GM20431 (cell line): ENCODE results near the gene LSS.
"Not testable (repeated sequence)": the region's sequence is repeated elsewhere in the genome, so short reads cannot be mapped to it uniquely, and the experiment has no call there.

Source experiments
- in situ Hi-C: fragments of 300-500 bp; cut with MseI, MboI; formaldehyde crosslinking; loops from one replicate; pipeline ENCODE4 v1.15.0; 2020; ENCODE audit warnings: low sequenced_read_pairs; ENCODE audit not compliant: unreplicated experiment

LSS gene

DNA sequence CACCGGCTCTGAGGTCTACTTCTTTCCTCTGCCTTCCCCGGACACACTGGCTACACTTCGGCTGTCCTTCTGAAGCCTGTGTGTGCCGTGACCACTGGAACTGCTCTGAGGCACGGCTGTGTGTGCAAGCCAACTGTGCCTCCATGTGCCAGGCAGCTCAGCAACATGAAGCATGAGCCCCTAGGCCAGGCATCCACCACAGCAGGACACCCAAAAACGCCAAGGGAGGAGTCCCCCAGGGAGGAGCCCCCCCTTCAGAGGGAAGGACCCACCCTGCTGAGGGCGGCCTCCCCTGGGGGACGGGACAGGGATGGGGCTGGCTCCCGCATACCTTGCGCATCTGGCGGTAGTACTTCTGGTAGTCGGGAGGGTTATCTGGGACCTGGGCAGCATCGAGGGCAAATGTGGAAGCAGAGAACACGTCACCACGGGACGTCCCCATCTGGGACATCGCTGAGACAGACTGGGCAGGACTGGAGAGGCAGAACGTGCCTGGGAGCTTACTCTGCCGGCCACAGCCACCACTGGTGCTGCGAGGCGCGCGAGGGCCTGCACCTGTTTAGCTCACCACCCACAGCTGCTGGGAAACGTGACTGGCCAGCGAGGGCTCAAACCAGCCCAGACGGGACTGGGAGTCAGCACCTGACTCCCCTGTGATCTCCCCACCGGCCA lies 20.5 kb downstream of the LSS start:
- in situ Hi-C loops: no loop called here

DNA sequence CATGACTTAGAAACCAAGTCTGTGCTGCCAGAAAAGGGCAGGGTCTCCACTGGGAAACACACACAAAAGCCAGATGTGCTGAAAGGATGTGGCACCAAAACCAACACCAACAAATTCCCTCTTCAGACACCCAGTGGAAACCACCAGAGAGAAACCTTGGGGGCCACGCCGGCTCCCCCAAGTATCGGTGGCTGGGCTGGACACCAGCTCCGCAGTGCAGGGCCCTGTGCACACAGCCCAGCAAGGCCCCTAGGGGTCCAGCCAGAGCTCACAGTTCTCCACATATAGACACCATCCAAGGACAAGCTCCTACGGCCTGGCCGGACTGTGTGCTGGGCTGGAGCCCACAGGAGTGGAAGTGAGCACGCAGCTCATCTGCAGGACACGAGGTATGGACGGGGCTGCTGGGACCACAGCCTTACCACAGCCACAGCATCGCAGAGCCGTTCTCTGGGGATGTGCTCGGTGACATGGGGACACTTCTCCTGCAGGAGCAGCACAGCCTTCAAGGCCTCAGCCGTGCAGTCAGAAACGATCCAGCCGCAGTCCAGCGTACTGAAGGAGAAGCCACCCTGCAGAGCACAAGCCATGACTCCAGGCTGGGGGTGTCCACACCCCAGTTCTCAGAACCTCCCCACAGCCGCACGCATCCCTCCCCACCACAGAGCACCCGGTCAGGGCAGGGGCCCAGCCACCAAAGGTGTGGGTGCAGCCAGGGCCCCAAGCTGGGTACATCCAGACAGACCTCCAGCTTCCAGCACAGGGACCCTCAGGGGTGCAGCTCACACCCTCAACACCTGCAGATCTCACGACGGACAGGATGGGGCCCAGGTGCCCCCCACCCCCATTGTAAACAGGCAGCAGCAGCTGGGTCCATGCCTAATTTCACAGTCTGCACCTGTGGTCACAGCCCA lies 21.3 kb downstream of the LSS start:
- in situ Hi-C loops: no loop called here

- in situ Hi-C loops: no loop called here
Measured at GRCh38 chr21:46206163-46207005, 22.2 kb downstream of the LSS start.

GRCh38 chr21:46205766-46206162 lies 22.8 kb downstream of the LSS start:
- in situ Hi-C loops: no loop called here

- in situ Hi-C loops: no loop called here
Measured at GRCh38 chr21:46205166-46205565, 23.4 kb downstream of the LSS start.

GRCh38 chr21:46203203-46203600 lies 25.4 kb downstream of the LSS start:
- in situ Hi-C loops: no loop called here

DNA sequence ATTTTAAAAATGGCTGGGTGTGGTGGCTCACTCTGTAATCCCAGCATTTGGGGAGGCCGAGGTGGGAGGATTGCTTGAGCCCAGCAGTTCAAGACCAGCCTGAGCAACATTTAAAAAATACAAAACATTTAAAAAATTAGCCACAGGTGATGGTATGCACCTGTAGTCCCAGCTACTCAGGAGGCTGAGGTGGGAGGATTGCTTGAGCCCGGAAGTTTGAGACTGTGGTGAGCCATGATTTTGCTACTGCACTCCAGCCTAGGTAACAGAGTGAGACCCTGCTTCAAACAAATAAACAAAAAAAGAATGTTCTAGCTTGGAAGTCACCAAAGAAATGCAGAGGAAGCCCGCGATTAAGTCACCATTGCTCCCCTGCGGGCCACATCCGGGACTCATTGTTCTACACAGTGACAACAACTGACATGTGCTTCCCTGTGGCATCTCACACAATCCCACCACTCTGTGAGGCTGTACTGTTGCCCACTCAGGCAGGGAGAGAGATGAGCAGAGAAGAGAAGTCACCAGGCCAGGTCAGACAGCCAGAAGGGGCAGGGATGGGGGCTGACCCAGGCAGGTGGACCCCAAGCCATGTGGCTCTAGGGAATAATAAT lies 25.9 kb downstream of the LSS start:
- in situ Hi-C loops: no loop called here

DNA sequence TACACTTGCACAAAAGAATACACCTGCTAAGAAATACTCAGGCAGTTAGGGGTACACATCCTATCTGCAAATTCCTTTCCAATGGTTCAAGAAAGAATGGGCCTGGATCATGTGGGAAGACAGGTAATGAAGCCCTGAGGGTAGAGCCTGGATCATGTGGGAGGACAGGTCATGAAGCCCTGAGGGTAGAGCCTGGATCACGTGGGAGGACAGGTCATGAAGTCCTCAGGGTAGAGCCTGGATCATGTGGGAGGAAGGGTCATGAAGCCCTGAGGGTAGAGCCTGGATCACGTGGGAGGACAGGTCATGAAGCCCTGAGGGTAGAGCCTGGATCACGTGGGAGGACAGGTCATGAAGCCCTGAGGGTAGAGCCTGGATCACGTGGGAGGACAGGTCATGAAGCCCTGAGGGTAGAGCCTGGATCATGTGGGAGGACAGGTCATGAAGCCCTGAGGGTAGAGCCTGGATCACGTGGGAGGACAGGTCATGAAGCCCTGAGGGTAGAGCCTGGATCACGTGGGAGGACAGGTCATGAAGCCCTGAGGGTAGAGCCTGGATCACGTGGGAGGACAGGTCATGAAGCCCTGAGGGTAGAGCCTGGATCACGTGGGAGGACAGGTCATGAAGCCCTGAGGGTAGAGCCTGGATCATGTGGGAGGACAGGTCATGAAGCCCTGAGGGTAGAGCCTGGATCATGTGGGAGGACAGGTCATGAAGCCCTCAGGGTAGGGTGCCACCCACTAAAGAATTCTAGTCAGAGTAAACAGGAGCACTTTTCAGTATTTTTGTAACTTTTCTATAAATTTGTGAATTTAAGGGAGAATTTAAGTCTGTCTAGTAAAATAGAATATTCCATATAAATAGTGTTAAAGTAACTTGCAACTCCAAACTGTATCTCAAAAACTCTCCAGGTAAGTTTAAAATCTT lies 27.4 kb downstream of the LSS start:
- in situ Hi-C loops: not testable (repeated sequence)

DNA sequence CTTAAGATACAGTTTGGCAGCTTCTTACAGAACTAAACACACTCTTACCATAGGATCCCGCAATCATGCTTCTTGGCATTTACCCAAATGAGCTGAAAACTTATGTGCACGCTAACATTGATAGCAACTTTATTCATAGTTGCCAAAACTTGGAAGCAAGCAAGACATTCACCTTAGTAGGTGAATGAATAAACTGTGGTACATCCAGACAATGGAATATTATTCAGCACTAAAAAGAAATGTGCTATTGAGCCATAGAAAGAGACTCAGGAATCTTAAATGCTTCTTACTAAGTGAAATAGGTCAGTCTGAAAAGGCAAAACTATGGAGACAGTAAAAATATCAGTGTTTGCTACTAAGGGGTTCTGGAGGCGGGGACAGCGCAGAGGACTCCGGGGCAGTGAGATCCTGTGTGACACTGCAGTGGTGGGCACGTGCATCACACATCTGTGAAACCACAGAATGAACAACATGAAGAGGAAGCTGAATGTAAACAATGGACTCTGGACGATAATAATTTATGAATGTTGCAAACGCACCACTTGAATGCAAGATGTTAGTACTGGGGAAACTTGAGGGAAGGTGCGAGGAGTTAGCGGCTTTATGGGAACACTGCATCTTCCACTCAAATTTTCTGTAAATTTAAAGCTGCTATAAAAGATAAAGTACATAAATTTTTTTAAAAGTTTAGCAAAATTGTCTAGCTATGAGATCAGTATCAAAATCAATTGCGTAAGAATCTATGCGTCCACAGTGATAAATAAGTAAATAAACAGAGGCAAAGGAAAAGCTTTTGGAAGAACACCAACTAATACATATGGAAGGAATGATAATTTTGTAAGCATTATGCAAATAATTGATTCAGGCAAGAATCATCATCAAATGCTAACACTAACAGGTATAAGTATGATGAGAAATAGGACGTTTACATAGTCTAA lies 28.9 kb downstream of the LSS start:
- in situ Hi-C loops: no loop called here

DNA sequence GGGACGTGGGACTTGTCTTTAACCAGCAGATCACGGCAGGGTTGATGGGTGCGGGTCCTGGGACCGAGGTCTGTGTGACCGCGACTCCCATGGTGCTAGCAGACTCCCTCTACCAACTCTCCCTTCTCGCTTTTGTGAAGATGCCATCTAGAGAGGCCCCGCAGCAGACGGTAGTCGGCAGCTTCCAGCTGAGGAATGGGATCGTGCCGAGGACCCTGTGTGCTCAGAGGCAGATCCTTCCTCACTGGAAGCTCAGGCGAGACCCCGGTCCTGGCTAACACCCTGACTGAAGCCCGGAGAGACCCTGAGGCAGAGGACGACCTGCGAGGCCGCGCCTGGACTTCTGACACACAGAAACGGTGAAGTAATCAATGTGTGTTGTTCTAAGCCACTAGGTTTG lies 31.8 kb downstream of the LSS start:
- in situ Hi-C loops: no loop called here

DNA sequence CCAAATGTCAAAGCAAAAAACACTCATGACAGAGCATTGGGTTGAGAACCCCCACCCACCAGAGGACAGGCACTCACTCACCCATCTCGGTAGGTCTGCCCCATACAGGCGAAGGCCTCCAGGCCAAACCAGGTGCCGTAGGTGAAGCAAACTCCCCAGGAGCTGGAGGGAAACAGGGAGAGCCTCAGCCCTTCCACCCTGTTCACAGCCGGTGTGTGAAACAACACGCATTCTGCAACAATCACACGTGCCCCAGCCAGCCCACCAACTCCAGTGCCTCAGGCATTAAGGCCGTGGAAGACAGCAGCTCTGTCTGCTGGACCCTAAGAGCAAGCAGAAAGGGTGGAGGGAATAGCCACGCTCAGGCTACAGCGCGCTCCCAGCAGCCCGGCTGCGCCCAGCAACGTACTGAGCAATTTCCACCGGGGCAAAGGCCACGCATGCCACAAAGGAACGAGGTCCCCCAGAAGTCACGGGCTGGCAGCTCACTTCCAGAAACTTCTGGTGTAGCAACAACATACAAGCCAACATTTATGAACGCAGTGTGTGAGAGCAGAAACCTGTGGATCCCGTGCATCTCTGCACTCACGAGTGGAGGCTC lies 32.9 kb downstream of the LSS start:
- in situ Hi-C loops: no loop called here

DNA sequence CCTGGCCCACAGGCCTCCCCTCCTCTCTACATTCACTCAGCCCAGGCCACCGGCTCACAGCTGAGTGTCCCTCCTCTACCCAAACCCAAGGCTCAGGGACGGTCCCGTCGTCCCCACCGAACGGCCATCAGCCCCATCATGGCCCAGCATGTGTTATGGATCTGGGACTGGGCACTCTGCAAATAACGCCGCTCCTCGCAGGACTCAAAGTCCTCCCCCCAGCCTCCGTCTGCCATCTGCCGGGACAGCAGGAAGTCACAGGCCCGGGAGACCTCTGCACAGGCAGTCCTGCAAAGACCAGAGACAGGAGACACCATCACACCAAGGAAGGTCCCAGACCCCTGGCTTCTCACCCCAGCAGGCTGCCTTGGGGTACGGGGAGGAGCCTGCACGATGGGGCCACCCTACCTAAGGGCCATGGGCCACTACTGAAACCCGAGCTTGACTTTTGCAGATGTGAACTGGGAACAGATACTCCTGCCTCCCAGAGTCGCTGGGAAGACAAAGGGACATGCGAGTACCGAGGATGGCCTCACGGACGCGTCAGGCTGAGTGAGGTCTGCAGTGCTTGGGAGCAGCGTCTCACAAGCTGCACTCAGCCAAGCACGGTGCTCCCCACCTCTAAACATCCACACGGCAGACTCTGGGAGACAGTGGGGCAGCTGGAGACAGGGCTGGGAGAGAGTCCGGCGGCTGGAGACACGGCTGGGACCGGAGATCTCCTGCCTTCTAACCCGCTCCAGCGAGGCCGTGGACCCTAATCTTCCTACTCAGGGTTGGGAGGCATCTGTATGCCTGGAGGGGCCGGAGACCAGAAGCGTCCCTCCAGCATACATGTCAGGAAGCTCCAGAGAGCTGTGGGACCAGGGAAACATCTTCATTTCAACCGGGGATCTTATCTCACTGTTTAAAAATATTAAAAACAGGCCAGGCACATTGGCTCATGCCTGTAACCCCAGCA lies 33.9 kb downstream of the LSS start:
- in situ Hi-C loops: no loop called here

GRCh38 chr21:46193829-46194373 lies 34.7 kb downstream of the LSS start:
- in situ Hi-C loops: no loop called here

DNA sequence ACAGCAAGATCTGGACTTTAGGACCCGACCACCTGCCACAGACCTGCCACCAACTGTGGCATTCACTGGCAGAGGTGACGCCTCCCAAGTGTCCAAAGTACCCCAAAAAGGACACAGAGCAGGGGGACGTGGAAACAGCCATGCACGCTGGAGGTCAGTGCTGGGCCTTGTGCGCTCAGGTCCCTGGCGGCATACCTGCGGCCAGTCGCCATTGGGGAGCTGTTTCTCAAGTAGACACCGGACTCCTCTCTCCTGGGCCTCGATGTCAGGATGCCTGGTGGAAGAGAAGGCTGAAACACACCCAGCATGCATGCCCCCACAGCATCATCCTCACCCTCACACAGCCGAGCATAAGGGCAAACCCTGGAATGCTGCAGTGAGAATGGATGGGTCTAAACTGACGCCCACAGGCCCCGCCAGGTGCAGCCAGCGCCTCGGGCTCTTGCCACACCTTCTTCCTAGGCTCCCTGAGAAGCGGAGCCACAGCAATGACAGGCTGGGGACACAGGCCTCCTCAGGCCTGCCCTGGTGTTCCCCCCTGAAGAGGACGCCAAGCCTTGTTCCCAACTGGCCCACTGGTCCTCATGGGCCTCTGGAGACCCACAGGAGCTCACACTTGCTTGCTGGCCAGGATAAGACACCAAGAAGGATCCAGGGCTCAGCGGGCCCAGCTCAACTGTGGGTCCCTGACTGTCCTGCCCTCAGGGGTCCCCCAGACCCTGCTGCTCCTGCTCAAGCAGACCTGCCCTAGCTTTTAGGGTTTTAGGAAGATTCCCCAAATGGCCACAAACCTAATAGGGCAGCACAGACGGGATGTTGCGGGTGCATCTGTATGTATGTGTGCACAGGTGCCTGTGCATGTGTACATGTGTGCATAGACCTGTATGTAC lies 36.6 kb downstream of the LSS start:
- in situ Hi-C loops: no loop called here

- in situ Hi-C loops: no loop called here
Measured at GRCh38 chr21:46191257-46191685, 37.3 kb downstream of the LSS start.
